ENCODE data around the gene EEA1.
"Not testable (repeated sequence)": the region's sequence is repeated elsewhere in the genome, so short reads cannot be mapped to it uniquely, and the experiment has no call there.

Gene EEA1

GRCh38 chr12:92802906-92803305 is 126.2 kb downstream of the EEA1 start:
- no peak for DNase-seq (ENCODE audit: low spot score)

- no peak for DNase-seq (ENCODE audit: low spot score)
Measured at GRCh38 chr12:92796650-92797049, 132.4 kb downstream of the EEA1 start.

- no peak for DNase-seq (ENCODE audit: low spot score)
Measured at GRCh38 chr12:92794814-92795213, 134.3 kb downstream of the EEA1 start.

- not testable (repeated sequence) for DNase-seq (ENCODE audit: low spot score)
Measured at GRCh38 chr12:92794356-92794755, 134.7 kb downstream of the EEA1 start.

- no peak for DNase-seq (ENCODE audit: low spot score)
Measured at GRCh38 chr12:92786045-92786444, 143.1 kb downstream of the EEA1 start.

- no peak for DNase-seq (ENCODE audit: low spot score)
Measured at GRCh38 chr12:92785563-92785950, 143.5 kb downstream of the EEA1 start.

GRCh38 chr12:92784797-92785562 is 144.1 kb downstream of the EEA1 start:
- peak; percentile 76 for DNase-seq (ENCODE audit: low spot score)

GRCh38 chr12:92784356-92784755 is 144.7 kb downstream of the EEA1 start:
- DNase-seq (ENCODE audit: low spot score) = no peak

- DNase-seq (ENCODE audit: low spot score) = no peak
Measured at GRCh38 chr12:92779902-92780301, 149.2 kb downstream of the EEA1 start.

GRCh38 chr12:92778525-92778924 is 150.6 kb downstream of the EEA1 start:
- DNase-seq (ENCODE audit: low spot score) = no peak

GRCh38 chr12:92775416-92775815 is 153.7 kb downstream of the EEA1 start:
- DNase-seq (ENCODE audit: low spot score) = no peak

GRCh38 chr12:92771001-92771400 is 158.1 kb downstream of the EEA1 start:
- DNase-seq (ENCODE audit: low spot score) = no peak

- no peak for DNase-seq (ENCODE audit: low spot score)
Measured at GRCh38 chr12:92769124-92769901, 159.8 kb downstream of the EEA1 start.

- DNase-seq (ENCODE audit: low spot score) = no peak
Measured at GRCh38 chr12:92765871-92766270, 163.2 kb downstream of the EEA1 start.

- no peak for DNase-seq (ENCODE audit: low spot score)
Measured at GRCh38 chr12:92764831-92765230, 164.3 kb downstream of the EEA1 start.

- DNase-seq (ENCODE audit: low spot score) = no peak
Measured at GRCh38 chr12:92762773-92763172, 166.3 kb downstream of the EEA1 start.

GRCh38 chr12:92759634-92760268 is 169.3 kb downstream of the EEA1 start:
- peak; percentile 21 for DNase-seq (ENCODE audit: low spot score)

- no peak for DNase-seq (ENCODE audit: low spot score)
Measured at GRCh38 chr12:92757597-92758121, 171.4 kb downstream of the EEA1 start.

GRCh38 chr12:92756898-92757596 is 172.0 kb downstream of the EEA1 start:
- no peak for DNase-seq (ENCODE audit: low spot score)

- no peak for DNase-seq (ENCODE audit: low spot score)
Measured at GRCh38 chr12:92753976-92754885, 174.9 kb downstream of the EEA1 start.

GRCh38 chr12:92749691-92750090 is 179.4 kb downstream of the EEA1 start:
- DNase-seq (ENCODE audit: low spot score) = not testable (repeated sequence)

Measured in iPS-NIHi11 (cell line).